Esophagus squamous epithelium (tissue), 4 donors: Measurements from ENCODE around the gene TVP23B.
"Not testable (repeated sequence)": the region's sequence is repeated elsewhere in the genome, so short reads cannot be mapped to it uniquely, and the experiment has no call there.

Experiments
- POLR2A ChIP-seq, 4 donors: fragments of 450-650 bp; IDR thresholded peaks; one replicate each; pipeline ENCODE4 v1.6.1; 2017; ENCODE audit warnings: antibody characterized with exemption in 4 of 4, mild to moderate bottlenecking in 4 of 4, moderate library complexity in 3 of 4
- TF ChIP-seq, protein P1 (sequence below), 6 experiments: fragments of 450-650 bp in 4 of 6; fragments of 200-600 bp in 2 of 6; sonication (generic) in 2 of 6; IDR thresholded peaks; one replicate each; pipeline ENCODE4 v1.5.1; 2016 to 2019; ENCODE audit warnings: antibody characterized with exemption in 6 of 6, mild to moderate bottlenecking in 4 of 6, moderate library complexity in 4 of 6

DNA sequence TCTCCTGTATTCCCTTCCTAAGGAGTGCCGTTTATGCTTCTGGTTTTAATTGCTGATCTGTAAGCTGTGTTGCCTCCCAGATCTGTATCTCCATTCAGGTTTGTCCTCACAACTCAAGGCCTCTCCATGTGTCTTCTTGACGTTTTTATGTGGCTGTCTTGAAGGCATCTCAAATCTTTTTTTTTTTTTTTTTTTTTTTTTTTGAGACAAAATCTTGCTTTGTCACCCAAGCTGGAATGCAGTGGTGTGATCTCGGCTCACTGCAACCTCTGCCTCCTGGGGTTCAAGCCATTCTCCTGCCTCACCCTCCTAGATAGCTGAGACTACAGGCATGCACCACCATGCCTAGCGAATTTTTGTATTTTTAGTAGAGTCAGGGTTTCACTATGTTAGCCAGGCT, 13.9 kb downstream of the TVP23B start:
- TF ChIP-seq, protein P1, sequence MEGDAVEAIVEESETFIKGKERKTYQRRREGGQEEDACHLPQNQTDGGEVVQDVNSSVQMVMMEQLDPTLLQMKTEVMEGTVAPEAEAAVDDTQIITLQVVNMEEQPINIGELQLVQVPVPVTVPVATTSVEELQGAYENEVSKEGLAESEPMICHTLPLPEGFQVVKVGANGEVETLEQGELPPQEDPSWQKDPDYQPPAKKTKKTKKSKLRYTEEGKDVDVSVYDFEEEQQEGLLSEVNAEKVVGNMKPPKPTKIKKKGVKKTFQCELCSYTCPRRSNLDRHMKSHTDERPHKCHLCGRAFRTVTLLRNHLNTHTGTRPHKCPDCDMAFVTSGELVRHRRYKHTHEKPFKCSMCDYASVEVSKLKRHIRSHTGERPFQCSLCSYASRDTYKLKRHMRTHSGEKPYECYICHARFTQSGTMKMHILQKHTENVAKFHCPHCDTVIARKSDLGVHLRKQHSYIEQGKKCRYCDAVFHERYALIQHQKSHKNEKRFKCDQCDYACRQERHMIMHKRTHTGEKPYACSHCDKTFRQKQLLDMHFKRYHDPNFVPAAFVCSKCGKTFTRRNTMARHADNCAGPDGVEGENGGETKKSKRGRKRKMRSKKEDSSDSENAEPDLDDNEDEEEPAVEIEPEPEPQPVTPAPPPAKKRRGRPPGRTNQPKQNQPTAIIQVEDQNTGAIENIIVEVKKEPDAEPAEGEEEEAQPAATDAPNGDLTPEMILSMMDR (IDR thresholded peaks at IDR 0.05), result not testable (repeated sequence)
- TF ChIP-seq POLR2A (IDR thresholded peaks at IDR 0.05), result not testable (repeated sequence)
